Heart left ventricle (tissue), 16 donors: ENCODE results near the gene EMX2. TPM values are rescaled to one million over a fixed set of nuclear protein-coding genes. Genes with fewer than 3 reads are reported as not detected.

Experiments
- ATAC-seq, 4 donors: fragments of 200-7000 bp; cut with Tn5 transposase; one replicate each; pipeline ENCODE4 v1.9.1; 2020 to 2022; ENCODE audit warnings: moderate library complexity in 4 of 4, mild to moderate bottlenecking in 3 of 4, moderate number of reproducible peaks in 1 of 4
- DNase-seq, 5 donors: peaks; one replicate each; pipeline ENCODE4 v3.0.0-alpha.2; 2020
- H3K27ac ChIP-seq, 12 donors: fragments of 200-600 bp; sonication (generic) in 4 of 12; one replicate each; pipeline versions ENCODE4 v1.5.0 to v1.8.0; 2016 to 2022; ENCODE audit warnings: mild to moderate bottlenecking in 2 of 12
- H3K27me3 ChIP-seq, 9 donors: fragments of 200-600 bp; sonication (generic) in 2 of 9; one replicate each; pipeline versions ENCODE4 v1.5.1 to v1.8.0; 2016 to 2022; ENCODE audit warnings: mild to moderate bottlenecking in 3 of 9
- H3K36me3 ChIP-seq, 9 donors: fragments of 200-600 bp; sonication (generic) in 2 of 9; one replicate each; pipeline versions ENCODE4 v1.5.0 to v1.8.0; 2018 to 2022; ENCODE audit warnings: mild to moderate bottlenecking in 2 of 9
- H3K4me1 ChIP-seq, 12 donors: fragments of 200-600 bp; sonication (generic) in 4 of 12; one replicate each; pipeline versions ENCODE4 v1.5.0 to v1.8.0; 2016 to 2022; ENCODE audit warnings: mild to moderate bottlenecking in 3 of 12
- H3K4me3 ChIP-seq, 12 donors: fragments of 200-600 bp; sonication (generic) in 4 of 12; one replicate each; pipeline versions ENCODE4 v1.5.0 to v1.8.0; 2017 to 2022; ENCODE audit warnings: mild to moderate bottlenecking in 9 of 12, moderate library complexity in 4 of 12
- H3K9me3 ChIP-seq, 12 donors: fragments of 200-600 bp; sonication (generic) in 4 of 12; one replicate each; pipeline versions ENCODE4 v1.5.0 to v1.8.0; 2016 to 2022; ENCODE audit warnings: mild to moderate bottlenecking in 1 of 12
- POLR2A ChIP-seq, 2 donors: fragments of 450-650 bp; IDR thresholded peaks; one replicate each; pipeline ENCODE4 v1.6.1; 2017; ENCODE audit warnings: antibody characterized with exemption in 2 of 2, mild to moderate bottlenecking in 2 of 2, moderate library complexity in 2 of 2
- WGBS, 4 donors: extraction: QIAGEN DNeasy Blood & Tissue Kit in 2 of 4; methylation state at CpG; one replicate each; pipeline versions ENCODE4 v1.1.5 to v1.1.7; 2013 to 2018; 5-methylcytosine and 5-hydroxymethylcytosine counted together
- intact Hi-C, 10 donors: fragments of 100-400 bp; cut with DNase I; formaldehyde crosslinking; loops; one replicate each; pipeline versions ENCODE4 v1.11.1 to v1.14.2; 2022
- polyA plus RNA-seq, 2 donors: library from polyadenylated mRNA; stranded (reverse); fragments of 200-250 nt; gene quantifications; one replicate each; pipeline ENCODE4 v1.2.3, GENCODE V29; 2013
- total RNA-seq, 9 donors: library from RNA; depleted of rRNA in 2 of 9; stranded (reverse); fragments of >200 nt in 2 of 9; fragmentation: NEBNext Ultra II Directional in 3 of 9; extraction: Animal tissue kit (Norgen Biotek cat#: 25700) in 3 of 9; gene quantifications; one replicate each; pipeline versions ENCODE4 v1.1.0 to v1.2.4, GENCODE V29; 2016 to 2023
- TF ChIP-seq, protein P1 (sequence below), 12 donors: fragments of 200-600 bp; sonication (generic) in 4 of 12; IDR thresholded peaks; one replicate each; pipeline versions ENCODE4 v1.5.0 to v1.8.0; 2018 to 2022; ENCODE audit warnings: antibody characterized with exemption in 12 of 12, mild to moderate bottlenecking in 5 of 12
- donor health status: ischemic (EF 13 %, LVEDD 7.1; RV severe dilation, severe dysfunction).
- donor health status: healthy with polysubstance abuse.
- donor health status: DM: no; HTN: yes; CAD: no.
- donor health status: DM: no; HTN: no; CAD: no.
- donor health status: ischemic (EF 25% LVEDD 6.9; RV normal size, moderate dysfunction).
- donor health status: ischemic (EF 25% LVEDD 5.7; RV mildly dilated, moderate dysfunction).
- donor health status: healthy.
- donor health status: DM: yes; HTN: yes; CAD: no.
- donor health status: ischemic (EF 35%, LVEDD 5.7; RV mildly dilated, moderate dysfunction).
- donor health status: nonischemic (EF 11% LVEDD 7.7; RV severe dilation, severe dysfunction).
- donor health status: DM: yes; HTN: yes; CAD: no.
- donor health status: PGD.
- donor health status: ischemic (EF 29% LVEDD 5.4; RV normal size, mild dysfunction).
- donor health status: nonischemic (EF 23%, LVEDD 6.1; RV moderate dilation, normal function).

The EMX2 gene
- total and polyA plus RNA-seq, 11 donors = 0.06 to 0.54 (median 0.19) TPM; not detected in 4

DNA sequence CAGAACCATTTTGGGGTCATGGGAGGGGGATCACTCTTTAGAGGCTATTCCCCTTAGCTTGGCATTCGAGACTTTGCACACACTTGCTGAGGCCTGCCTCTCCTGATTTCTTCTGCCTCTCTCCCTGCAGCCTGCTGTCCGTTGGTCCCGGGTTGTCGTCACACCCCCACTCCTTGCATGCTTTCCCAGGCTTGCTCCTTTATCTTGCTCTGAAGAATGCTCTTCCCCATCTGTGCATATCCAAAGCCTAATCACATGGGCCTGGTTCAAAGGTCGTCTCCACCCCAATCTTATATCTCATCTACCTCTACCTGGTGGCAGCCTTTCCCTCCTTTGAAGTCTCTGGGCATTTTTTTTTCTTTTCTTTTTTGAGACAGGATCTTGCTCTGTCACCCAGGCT is 24.3 kb upstream of the EMX2 start:
- Histone ChIP-seq H3K36me3 (no peaks in the 10 kb centered on the region), H3K27me3 (peaks cover 0 to 80% (median 18%) of the 10 kb centered on the region in 9 donors), H3K27ac (no peak overlapping the region), H3K9me3 (no peaks in the 10 kb centered on the region), H3K4me1 (no peaks in the 10 kb centered on the region), H3K4me3 (no peak overlapping the region)
- intact Hi-C loops = no loop called here
- WGBS, 4 donors = 24 to 32% (median 28%) methylated on average over 5 of the region's 5 CpGs
- ATAC-seq (no peak), DNase-seq (no peak)
- TF ChIP-seq POLR2A (IDR thresholded peaks at IDR 0.05) = no peak
- TF ChIP-seq, protein P1, sequence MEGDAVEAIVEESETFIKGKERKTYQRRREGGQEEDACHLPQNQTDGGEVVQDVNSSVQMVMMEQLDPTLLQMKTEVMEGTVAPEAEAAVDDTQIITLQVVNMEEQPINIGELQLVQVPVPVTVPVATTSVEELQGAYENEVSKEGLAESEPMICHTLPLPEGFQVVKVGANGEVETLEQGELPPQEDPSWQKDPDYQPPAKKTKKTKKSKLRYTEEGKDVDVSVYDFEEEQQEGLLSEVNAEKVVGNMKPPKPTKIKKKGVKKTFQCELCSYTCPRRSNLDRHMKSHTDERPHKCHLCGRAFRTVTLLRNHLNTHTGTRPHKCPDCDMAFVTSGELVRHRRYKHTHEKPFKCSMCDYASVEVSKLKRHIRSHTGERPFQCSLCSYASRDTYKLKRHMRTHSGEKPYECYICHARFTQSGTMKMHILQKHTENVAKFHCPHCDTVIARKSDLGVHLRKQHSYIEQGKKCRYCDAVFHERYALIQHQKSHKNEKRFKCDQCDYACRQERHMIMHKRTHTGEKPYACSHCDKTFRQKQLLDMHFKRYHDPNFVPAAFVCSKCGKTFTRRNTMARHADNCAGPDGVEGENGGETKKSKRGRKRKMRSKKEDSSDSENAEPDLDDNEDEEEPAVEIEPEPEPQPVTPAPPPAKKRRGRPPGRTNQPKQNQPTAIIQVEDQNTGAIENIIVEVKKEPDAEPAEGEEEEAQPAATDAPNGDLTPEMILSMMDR (IDR thresholded peaks at IDR 0.05) = no peak

DNA sequence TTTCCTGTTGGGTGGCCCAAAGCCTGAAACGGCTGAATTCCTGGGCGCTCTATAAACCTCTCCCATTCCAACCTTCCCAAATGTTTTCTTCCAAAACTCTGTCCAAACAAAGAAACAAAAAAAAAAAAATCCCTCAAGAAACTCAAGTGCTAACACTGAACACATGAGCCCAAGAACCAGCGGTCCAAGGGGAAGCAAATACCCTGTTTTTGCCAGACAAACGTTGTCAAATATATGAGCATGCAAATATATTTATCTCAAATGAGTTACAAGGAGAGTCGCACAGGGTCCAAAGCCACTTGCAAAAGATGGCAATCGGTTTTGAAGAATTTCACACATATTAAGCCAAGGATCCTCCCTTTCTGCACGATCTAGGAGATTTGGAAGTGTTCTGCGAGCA is 23.3 kb upstream of the EMX2 start:
- H3K9me3 ChIP-seq = no peaks in the 10 kb centered on the region
- no peak overlapping the region for H3K4me3 ChIP-seq
- TF ChIP-seq, protein P1 (IDR thresholded peaks at IDR 0.05) = no peak
- no peak for TF ChIP-seq POLR2A (IDR thresholded peaks at IDR 0.05)
- H3K27me3 ChIP-seq = peaks cover 0 to 80% (median 23%) of the 10 kb centered on the region in 9 donors
- no peaks in the 10 kb centered on the region for H3K36me3 ChIP-seq
- no peaks in the 10 kb centered on the region for H3K4me1 ChIP-seq
- DNase-seq (no peak), ATAC-seq (no peak)
- H3K27ac ChIP-seq = no peak overlapping the region
- WGBS, 4 donors = 71 to 76% (median 73%) methylated on average over 8 of the region's 8 CpGs
- intact Hi-C loops = no loop called here

DNA sequence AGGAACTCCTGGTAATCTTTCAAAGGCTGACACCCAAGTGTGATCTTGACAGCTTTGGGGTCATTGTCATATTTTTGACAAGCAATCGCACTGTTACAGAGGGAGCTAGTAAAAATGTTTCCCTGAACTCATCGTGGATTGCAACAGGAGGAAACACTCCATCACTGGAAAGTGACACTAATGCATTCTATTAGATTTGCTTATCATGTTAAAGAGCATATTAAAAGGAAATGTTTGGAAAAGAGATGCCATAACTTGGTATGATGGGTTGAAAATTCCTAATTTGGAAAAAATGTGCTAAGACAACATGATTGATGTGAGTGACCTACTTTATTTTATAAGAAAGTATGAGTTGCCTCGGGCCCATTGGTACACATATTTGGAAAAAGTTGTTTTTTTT is 22.7 kb upstream of the EMX2 start:
- Histone ChIP-seq H3K27ac (no peak overlapping the region), H3K9me3 (no peaks in the 10 kb centered on the region), H3K4me1 (no peaks in the 10 kb centered on the region), H3K36me3 (no peaks in the 10 kb centered on the region), H3K4me3 (no peak overlapping the region), H3K27me3 (peaks cover 0 to 80% (median 28%) of the 10 kb centered on the region in 9 donors)
- WGBS, 4 donors = 48 to 61% (median 56%) methylated on average over 3 of the region's 3 CpGs
- TF ChIP-seq, protein P1 (IDR thresholded peaks at IDR 0.05) = no peak
- TF ChIP-seq POLR2A (IDR thresholded peaks at IDR 0.05) = no peak
- no peak for ATAC-seq
- DNase-seq = no peak
- intact Hi-C loops = no loop called here

DNA sequence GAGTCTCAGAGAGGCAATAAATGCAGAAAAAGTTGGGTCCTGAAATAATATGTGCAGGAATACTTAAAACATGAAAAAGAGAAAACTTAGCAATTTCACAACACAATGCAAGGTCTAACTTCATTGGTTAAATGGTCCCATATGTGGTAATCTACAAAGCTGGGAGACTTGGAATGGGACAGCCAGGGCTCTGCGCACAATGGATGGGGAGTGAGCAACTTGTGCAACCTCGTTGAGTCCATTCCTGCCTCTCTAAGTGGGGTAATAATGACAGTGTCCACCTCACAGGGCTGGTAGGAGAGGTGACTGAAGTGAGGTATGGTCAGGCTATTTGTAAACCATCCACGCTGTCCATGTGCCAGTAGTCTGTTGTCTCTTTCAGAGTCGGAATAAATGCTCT is 11.8 kb upstream of the EMX2 start:
- 37 to 47% (median 38%) methylated on average over 4 of the region's 4 CpGs for WGBS, 4 donors
- TF ChIP-seq, protein P1 (IDR thresholded peaks at IDR 0.05) = no peak
- no peak for TF ChIP-seq POLR2A (IDR thresholded peaks at IDR 0.05)
- Histone ChIP-seq H3K4me3 (no peak overlapping the region), H3K27me3 (peaks cover 34 to 92% (median 63%) of the 10 kb centered on the region in 9 donors), H3K27ac (no peak overlapping the region), H3K36me3 (no peaks in the 10 kb centered on the region), H3K9me3 (no peaks in the 10 kb centered on the region), H3K4me1 (peaks cover 0 to 30% (median 12%) of the 10 kb centered on the region in 12 donors)
- no peak for ATAC-seq
- DNase-seq = no peak
- intact Hi-C loops = loop anchor here in 4 of 10 donors (10.0 kb wide), 2 partner anchors 574 to 714 kb away; no protein-coding TSS in a partner anchor
